GM12878 (cell line): Measurements from ENCODE around the gene SDCCAG8. TPM values are rescaled to one million over a fixed set of nuclear protein-coding genes. Genes with fewer than 3 reads are reported as not detected.

ENCODE experiments used
- ATAC-seq: fragments of 200-7000 bp; cut with Tn5 transposase; 3 replicates; pipeline ENCODE4 v1.9.1; 2020; ENCODE audit warnings: mild to moderate bottlenecking, moderate library complexity
- BruUV-seq: library from RNA; stranded (reverse); fragments of 400-500 nt; replicated peaks from 2 replicates; lab custom pipeline; 2021; lab: Mats Ljungman, UMichigan
- CTCF ChIA-PET: fragments of 300-600 bp; sonication (Branson Sonifier 250); formaldehyde crosslinking; extraction: SDS; loops from one replicate; lab custom pipeline; 2021; ENCODE audit warnings: inconsistent platforms; lab: Yijun Ruan, JAX
- POLR2A ChIA-PET: fragments of 350-600 bp; formaldehyde crosslinking; extraction: SDS; loops from one replicate; lab custom pipeline; 2021; ENCODE audit warnings: inconsistent platforms; lab: Charles Lee
- RAD21 ChIA-PET: fragments of 300-600 bp; sonication (Branson Sonifier 250); formaldehyde crosslinking; loops from one replicate; lab custom pipeline; 2023; ENCODE audit warnings: antibody characterized with exemption; ENCODE audit not compliant: unreplicated experiment; lab: Charles Lee
- SMC1A ChIA-PET: fragments of 300-600 bp; sonication (Branson Sonifier 250); formaldehyde crosslinking; loops from one replicate; lab custom pipeline; 2023; ENCODE audit not compliant: unreplicated experiment, uncharacterized antibody; lab: Charles Lee
- DNase-seq: peaks from one replicate; pipeline ENCODE4 v3.0.0-alpha.2; 2011; ENCODE audit warnings: low read depth, low spot score
- FAIRE-seq: peaks from 3 replicates; lab custom pipeline; 2011; peaks lifted over from hg19 to GRCh38; lab: Jason Lieb, UNC
- H2AFZ ChIP-seq: 2 replicates; pipeline ENCODE4 v1.6.0; 2011; ENCODE audit warnings: low read depth, low read length, control low read depth; ENCODE audit not compliant: control insufficient read depth
- H3K27ac ChIP-seq: 2 replicates; pipeline ENCODE4 v1.5.1; 2011; ENCODE audit warnings: control low read depth; ENCODE audit not compliant: control insufficient read depth, insufficient read depth
- H3K27me3 ChIP-seq, 2 experiments: replicated peaks in 1 of 2; 2 replicates each; pipeline versions ENCODE4 v1.6.0 to v1.6.1; 2011; ENCODE audit warnings: low read length in 1 of 2; ENCODE audit not compliant: control insufficient read depth in 2 of 2, insufficient read depth in 2 of 2
- H3K36me3 ChIP-seq, 2 experiments: 2 replicates each; pipeline ENCODE4 v1.5.1; 2011; ENCODE audit warnings: low read length in 1 of 2; ENCODE audit not compliant: control insufficient read depth in 2 of 2, insufficient read depth in 2 of 2
- H3K4me1 ChIP-seq: 2 replicates; pipeline ENCODE4 v1.6.1; 2011; ENCODE audit warnings: mild to moderate bottlenecking, low read length, moderate library complexity, mixed read lengths; ENCODE audit not compliant: control insufficient read depth, insufficient read depth
- H3K4me2 ChIP-seq: 2 replicates; pipeline ENCODE4 v1.6.0; 2011; ENCODE audit warnings: control low read depth; ENCODE audit not compliant: control insufficient read depth, insufficient read depth
- H3K4me3 ChIP-seq: fragments of 200-600 bp; sonication (generic); 2 replicates; pipeline ENCODE4 v1.5.1; 2016
- H3K79me2 ChIP-seq: 2 replicates; pipeline ENCODE4 v1.6.0; 2011; ENCODE audit warnings: low read length; ENCODE audit not compliant: control insufficient read depth, insufficient read depth
- H3K9ac ChIP-seq: 2 replicates; pipeline ENCODE4 v1.8.0; 2011; ENCODE audit warnings: low read length, control low read depth, mixed read lengths; ENCODE audit not compliant: control insufficient read depth, insufficient read depth
- H3K9me3 ChIP-seq: replicated peaks from 3 replicates; pipeline ENCODE4 v1.5.1; 2011; ENCODE audit warnings: mild to moderate bottlenecking, low read length; ENCODE audit not compliant: control insufficient read depth, insufficient read depth
- H4K20me1 ChIP-seq: 2 replicates; pipeline ENCODE4 v1.6.0; 2011; ENCODE audit not compliant: control insufficient read depth, insufficient read depth
- BMI1 ChIP-seq: fragments of 450-650 bp; IDR thresholded peaks from 2 replicates; pipeline ENCODE4 v1.6.1; 2016; ENCODE audit warnings: mild to moderate bottlenecking, moderate library complexity, borderline replicate concordance
- CREM ChIP-seq: IDR thresholded peaks from 2 replicates; pipeline ENCODE4 v1.6.1; 2014; ENCODE audit warnings: antibody characterized with exemption, low read depth
- KAT2A ChIP-seq: conservative IDR thresholded peaks from 2 replicates; pipeline ENCODE4 v1.6.1; 2011; ENCODE audit warnings: low read depth, low read length; ENCODE audit not compliant: control insufficient read depth
- KLF5 ChIP-seq: fragments of 450-650 bp; IDR thresholded peaks from 2 replicates; pipeline ENCODE4 v1.6.1; 2014; ENCODE audit warnings: mild to moderate bottlenecking; ENCODE audit not compliant: partially characterized antibody
- MEF2B ChIP-seq: fragments of 450-650 bp; IDR thresholded peaks from 2 replicates; pipeline ENCODE4 v1.6.1; 2018; ENCODE audit warnings: mild to moderate bottlenecking, moderate library complexity; ENCODE audit not compliant: partially characterized antibody, poor library complexity, severe bottlenecking
- POLR2A ChIP-seq: IDR thresholded peaks from 2 replicates; pipeline ENCODE4 v1.6.1; 2011; ENCODE audit warnings: low read depth, mild to moderate bottlenecking, low read length
- SIN3A ChIP-seq: IDR thresholded peaks from 2 replicates; pipeline ENCODE4 v1.6.1; 2012; ENCODE audit warnings: low read depth, low read length, improper control_type of control experiment
- ZNF217 ChIP-seq: fragments of 450-650 bp; IDR thresholded peaks from 2 replicates; pipeline ENCODE4 v1.6.1; 2017; ENCODE audit warnings: antibody characterized with exemption, mild to moderate bottlenecking
- WGBS: methylation state at CpG from one replicate; pipeline ENCODE4 v1.1.6; 2016; ENCODE audit warnings: low lambda C conversion rate; ENCODE audit not compliant: insufficient replicate concordance, insufficient coverage; ENCODE audit errors: missing lambda C conversion rate; 5-methylcytosine and 5-hydroxymethylcytosine counted together
- in situ Hi-C: fragments of 300-500 bp; cut with MboI; formaldehyde crosslinking; loops from 9 replicates; pipeline ENCODE4 v1.14.3; 2018; ENCODE audit warnings: mixed read lengths
- intact Hi-C: fragments of 100-400 bp; cut with micrococcal nuclease; formaldehyde crosslinking; loops from one replicate; pipeline ENCODE4 v1.14.2; 2022; ENCODE audit not compliant: unreplicated experiment
- polyA plus RNA-seq, 11 experiments: library from polyadenylated mRNA; depleted of rRNA in 4 of 11; unstranded in 6 of 11; stranded (reverse) in 5 of 11; fragments of >200 nt; fragmentation: Nextera tagmentation in 4 of 11; fragmentation: Illumina TruSeq in 1 of 11; extraction: Ambion mirVana in 4 of 11; extraction: Trizol in 1 of 11; gene quantifications; 1 replicate in 1 of 11; 2 replicates in 10 of 11; pipeline versions ENCODE4 v1.2.1 to v1.2.3, GENCODE V29; 2011 to 2016; ENCODE audit warnings: inconsistent platforms in 2 of 11, missing spikeins in 2 of 11, low read depth in 1 of 11
- total RNA-seq, 4 experiments: library from RNA; depleted of rRNA in 3 of 4; stranded (reverse); fragments of >200 nt in 3 of 4; fragmentation: Illumina TruSeq in 1 of 4; extraction: Trizol in 1 of 4; gene quantifications; 2 replicates each; pipeline versions ENCODE4 v1.2.1 to v1.2.3, GENCODE V29; 2013 to 2021
- TF ChIP-seq, protein P1 (sequence below): IDR thresholded peaks from 2 replicates; pipeline ENCODE4 v1.6.1; 2011; ENCODE audit warnings: borderline replicate concordance, low read depth, mild to moderate bottlenecking, moderate library complexity, mixed read lengths, low read length; ENCODE audit not compliant: insufficient read depth; ENCODE audit errors: extremely low read length
- TF ChIP-seq, protein P2 (sequence below): fragments of 450-650 bp; formaldehyde crosslinking; IDR thresholded peaks from 2 replicates; pipeline ENCODE4 v1.4.0; 2020; ENCODE audit warnings: mild to moderate bottlenecking, moderate library complexity
- TF ChIP-seq, protein P3 (sequence below): IDR thresholded peaks from 2 replicates; pipeline ENCODE4 v1.6.1; 2012; ENCODE audit warnings: low read length, inconsistent platforms
- TF ChIP-seq, protein P4 (sequence below): fragments of 450-650 bp; IDR thresholded peaks from 2 replicates; pipeline ENCODE4 v1.6.1; 2017; ENCODE audit warnings: antibody characterized with exemption, mild to moderate bottlenecking, moderate library complexity

The SDCCAG8 gene
- total and polyA plus RNA-seq, 10 of the 15 experiments (the other 5 are each of a cell fraction or from before 2014, with no cell fraction given), result 15.0 to 25.6 (median 20.6) TPM

DNA sequence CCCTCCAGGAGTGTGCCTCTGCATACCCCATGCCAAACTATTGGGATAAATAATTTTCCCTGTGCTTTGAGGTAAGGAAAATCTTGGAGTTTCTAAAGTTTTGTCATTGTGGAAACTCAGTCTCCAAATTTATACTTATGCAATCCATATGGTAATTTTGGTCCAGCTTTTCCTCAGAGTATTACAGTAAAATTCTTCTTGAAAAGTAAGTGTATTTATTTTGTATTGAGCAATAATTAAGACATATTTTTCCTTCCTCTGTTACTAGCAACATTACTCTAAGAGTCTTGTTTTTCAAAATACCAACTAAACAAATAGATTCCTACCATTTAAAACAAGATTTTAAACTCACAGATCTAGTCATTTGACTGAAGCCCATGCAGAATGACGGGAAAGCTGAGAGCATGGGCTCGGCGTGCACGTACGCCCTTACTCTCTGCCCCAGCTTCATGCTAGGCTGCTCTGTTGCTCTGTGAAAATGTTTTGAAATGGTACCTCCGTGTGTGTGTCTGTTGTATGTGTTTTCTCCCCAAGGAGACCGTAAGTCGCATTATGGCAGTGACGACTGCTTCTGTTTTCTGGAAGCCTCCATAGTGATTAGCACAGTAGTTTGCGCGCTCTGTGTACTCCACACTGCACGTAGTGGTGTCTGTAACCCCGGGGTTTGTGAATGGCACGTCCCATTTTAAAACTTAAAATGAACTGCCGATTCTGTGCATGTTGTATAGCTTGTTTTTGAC is 165.3 kb downstream of the SDCCAG8 start (continued):
- TF ChIP-seq MEF2B (no peak), ZNF217 (no peak), SIN3A (no peak), KAT2A (no peak)

DNA sequence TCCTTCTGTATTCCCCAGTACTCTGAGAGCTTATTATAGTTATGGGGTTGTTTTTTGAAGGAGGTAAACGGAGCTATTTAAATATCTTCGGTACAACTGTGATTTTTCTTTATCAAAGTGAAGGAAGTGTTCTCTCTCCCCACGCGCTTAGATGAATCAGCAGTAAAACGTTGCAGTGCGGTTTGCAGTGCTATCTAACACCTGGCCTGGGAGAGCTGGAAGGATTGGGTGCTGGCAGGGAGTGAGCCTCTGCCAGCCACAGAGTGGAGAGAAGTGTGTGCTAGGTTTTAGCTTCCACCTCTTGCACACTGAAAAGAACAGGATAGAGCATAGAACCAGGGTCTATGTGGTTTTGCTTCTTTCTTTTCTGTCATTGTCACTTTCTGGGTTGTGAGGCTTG is 165.9 kb downstream of the SDCCAG8 start:
- H2AFZ ChIP-seq, result peak overlapping the region; percentile 72
- CTCF ChIA-PET, result interaction anchor here (1.1 kb wide), 1 partner anchor 78 kb away, joined by 4 read pairs; no protein-coding TSS in a partner anchor
- H3K4me2 ChIP-seq, result peak overlapping the region; percentile 69
- H3K79me2 ChIP-seq, result no peaks in the 10 kb centered on the region
- H3K4me3 ChIP-seq, result no peak overlapping the region
- FAIRE-seq, result no peak
- RAD21 ChIA-PET, result interaction anchor here (0.7 kb wide), 1 partner anchor 78 kb away, joined by 3 read pairs; no protein-coding TSS in a partner anchor
- no TSS peak for BruUV-seq
- H3K9ac ChIP-seq, result peak overlapping the region; percentile 15; the same call in 1 of the 2 replicates
- ATAC-seq, result peak; percentile 85
- H3K4me1 ChIP-seq, result peaks cover 13% of the 10 kb centered on the region
- H3K27ac ChIP-seq, result peak overlapping the region; percentile 53; the same call in 1 of the 2 replicates
- POLR2A ChIA-PET, result no interaction called here
- SMC1A ChIA-PET, result interaction anchor here (1.1 to 1.2 kb wide), 3 partner anchors 11 to 115 kb away, joined by 3 to 4 read pairs (median 4); no protein-coding TSS in a partner anchor
- H3K36me3 ChIP-seq, result no peaks in the 10 kb centered on the region; a peak in 1 of 4 replicates
- WGBS, result 70% methylated on average over 6 of the region's 6 CpGs
- intact Hi-C loops (no loop called here), in situ Hi-C loops (no loop called here)
- no peaks in the 10 kb centered on the region for H3K9me3 ChIP-seq
- H4K20me1 ChIP-seq, result no peaks in the 10 kb centered on the region
- H3K27me3 ChIP-seq, result no peaks in the 10 kb centered on the region
- DNase-seq, result no peak
- TF ChIP-seq, protein P1, sequence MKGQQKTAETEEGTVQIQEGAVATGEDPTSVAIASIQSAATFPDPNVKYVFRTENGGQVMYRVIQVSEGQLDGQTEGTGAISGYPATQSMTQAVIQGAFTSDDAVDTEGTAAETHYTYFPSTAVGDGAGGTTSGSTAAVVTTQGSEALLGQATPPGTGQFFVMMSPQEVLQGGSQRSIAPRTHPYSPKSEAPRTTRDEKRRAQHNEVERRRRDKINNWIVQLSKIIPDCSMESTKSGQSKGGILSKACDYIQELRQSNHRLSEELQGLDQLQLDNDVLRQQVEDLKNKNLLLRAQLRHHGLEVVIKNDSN, result no peak
- TF ChIP-seq, protein P2, sequence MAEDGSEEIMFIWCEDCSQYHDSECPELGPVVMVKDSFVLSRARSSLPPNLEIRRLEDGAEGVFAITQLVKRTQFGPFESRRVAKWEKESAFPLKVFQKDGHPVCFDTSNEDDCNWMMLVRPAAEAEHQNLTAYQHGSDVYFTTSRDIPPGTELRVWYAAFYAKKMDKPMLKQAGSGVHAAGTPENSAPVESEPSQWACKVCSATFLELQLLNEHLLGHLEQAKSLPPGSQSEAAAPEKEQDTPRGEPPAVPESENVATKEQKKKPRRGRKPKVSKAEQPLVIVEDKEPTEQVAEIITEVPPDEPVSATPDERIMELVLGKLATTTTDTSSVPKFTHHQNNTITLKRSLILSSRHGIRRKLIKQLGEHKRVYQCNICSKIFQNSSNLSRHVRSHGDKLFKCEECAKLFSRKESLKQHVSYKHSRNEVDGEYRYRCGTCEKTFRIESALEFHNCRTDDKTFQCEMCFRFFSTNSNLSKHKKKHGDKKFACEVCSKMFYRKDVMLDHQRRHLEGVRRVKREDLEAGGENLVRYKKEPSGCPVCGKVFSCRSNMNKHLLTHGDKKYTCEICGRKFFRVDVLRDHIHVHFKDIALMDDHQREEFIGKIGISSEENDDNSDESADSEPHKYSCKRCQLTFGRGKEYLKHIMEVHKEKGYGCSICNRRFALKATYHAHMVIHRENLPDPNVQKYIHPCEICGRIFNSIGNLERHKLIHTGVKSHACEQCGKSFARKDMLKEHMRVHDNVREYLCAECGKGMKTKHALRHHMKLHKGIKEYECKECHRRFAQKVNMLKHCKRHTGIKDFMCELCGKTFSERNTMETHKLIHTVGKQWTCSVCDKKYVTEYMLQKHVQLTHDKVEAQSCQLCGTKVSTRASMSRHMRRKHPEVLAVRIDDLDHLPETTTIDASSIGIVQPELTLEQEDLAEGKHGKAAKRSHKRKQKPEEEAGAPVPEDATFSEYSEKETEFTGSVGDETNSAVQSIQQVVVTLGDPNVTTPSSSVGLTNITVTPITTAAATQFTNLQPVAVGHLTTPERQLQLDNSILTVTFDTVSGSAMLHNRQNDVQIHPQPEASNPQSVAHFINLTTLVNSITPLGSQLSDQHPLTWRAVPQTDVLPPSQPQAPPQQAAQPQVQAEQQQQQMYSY (CRISPR knock-in tag), result no peak
- TF ChIP-seq, protein P3, sequence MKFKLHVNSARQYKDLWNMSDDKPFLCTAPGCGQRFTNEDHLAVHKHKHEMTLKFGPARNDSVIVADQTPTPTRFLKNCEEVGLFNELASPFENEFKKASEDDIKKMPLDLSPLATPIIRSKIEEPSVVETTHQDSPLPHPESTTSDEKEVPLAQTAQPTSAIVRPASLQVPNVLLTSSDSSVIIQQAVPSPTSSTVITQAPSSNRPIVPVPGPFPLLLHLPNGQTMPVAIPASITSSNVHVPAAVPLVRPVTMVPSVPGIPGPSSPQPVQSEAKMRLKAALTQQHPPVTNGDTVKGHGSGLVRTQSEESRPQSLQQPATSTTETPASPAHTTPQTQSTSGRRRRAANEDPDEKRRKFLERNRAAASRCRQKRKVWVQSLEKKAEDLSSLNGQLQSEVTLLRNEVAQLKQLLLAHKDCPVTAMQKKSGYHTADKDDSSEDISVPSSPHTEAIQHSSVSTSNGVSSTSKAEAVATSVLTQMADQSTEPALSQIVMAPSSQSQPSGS, result 0 out of 2 replicates have a peak, but pooled peaks have one; percentile 45
- TF ChIP-seq BMI1 (no peak), KLF5 (no peak), CREM (peak; percentile 22; the same call in 1 of the 2 replicates), POLR2A (no peak)
- TF ChIP-seq, protein P4, sequence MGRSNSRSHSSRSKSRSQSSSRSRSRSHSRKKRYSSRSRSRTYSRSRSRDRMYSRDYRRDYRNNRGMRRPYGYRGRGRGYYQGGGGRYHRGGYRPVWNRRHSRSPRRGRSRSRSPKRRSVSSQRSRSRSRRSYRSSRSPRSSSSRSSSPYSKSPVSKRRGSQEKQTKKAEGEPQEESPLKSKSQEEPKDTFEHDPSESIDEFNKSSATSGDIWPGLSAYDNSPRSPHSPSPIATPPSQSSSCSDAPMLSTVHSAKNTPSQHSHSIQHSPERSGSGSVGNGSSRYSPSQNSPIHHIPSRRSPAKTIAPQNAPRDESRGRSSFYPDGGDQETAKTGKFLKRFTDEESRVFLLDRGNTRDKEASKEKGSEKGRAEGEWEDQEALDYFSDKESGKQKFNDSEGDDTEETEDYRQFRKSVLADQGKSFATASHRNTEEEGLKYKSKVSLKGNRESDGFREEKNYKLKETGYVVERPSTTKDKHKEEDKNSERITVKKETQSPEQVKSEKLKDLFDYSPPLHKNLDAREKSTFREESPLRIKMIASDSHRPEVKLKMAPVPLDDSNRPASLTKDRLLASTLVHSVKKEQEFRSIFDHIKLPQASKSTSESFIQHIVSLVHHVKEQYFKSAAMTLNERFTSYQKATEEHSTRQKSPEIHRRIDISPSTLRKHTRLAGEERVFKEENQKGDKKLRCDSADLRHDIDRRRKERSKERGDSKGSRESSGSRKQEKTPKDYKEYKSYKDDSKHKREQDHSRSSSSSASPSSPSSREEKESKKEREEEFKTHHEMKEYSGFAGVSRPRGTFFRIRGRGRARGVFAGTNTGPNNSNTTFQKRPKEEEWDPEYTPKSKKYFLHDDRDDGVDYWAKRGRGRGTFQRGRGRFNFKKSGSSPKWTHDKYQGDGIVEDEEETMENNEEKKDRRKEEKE, result no peak
